Caco-2 (cell line): ENCODE data around the gene ACOX3. TPM values are rescaled to one million over a fixed set of nuclear protein-coding genes. Genes with fewer than 3 reads are reported as not detected.

Experiments used
- BruUV-seq: library from RNA; stranded (reverse); fragments of 400-500 nt; replicated peaks from 2 replicates; lab custom pipeline; 2021; lab: Mats Ljungman, UMichigan
- CTCF ChIA-PET: fragments of 300-600 bp; sonication (Branson Sonifier 250); formaldehyde crosslinking; loops from one replicate; lab custom pipeline; 2022; ENCODE audit warnings: antibody characterized with exemption; lab: Charles Lee
- POLR2A ChIA-PET: fragments of 300-600 bp; sonication (Branson Sonifier 250); formaldehyde crosslinking; loops from one replicate; lab custom pipeline; 2022; ENCODE audit warnings: antibody characterized with exemption; lab: Charles Lee
- DNase-seq, 2 experiments: peaks; one replicate each; pipeline versions ENCODE4 v3.0.0 to v3.0.0-alpha.2; 2020 to 2022
- H3K27me3 ChIP-seq: replicated peaks from 2 replicates; pipeline ENCODE4 v1.6.0; 2011; ENCODE audit warnings: low read length; ENCODE audit not compliant: control insufficient read depth, insufficient read depth
- H3K36me3 ChIP-seq: 2 replicates; pipeline ENCODE4 v1.5.1; 2011; ENCODE audit warnings: low read length; ENCODE audit not compliant: control insufficient read depth, insufficient read depth
- H3K4me1 ChIP-seq: fragments of 250-450 bp; sonication (Bioruptor Pico); 2 replicates; pipeline ENCODE4 v1.5.1; 2020; ENCODE audit warnings: mild to moderate bottlenecking
- H3K4me3 ChIP-seq: 2 replicates; pipeline ENCODE4 v1.5.1; 2011; ENCODE audit warnings: low read depth, mild to moderate bottlenecking, control low read depth, low read length
- H3K9me3 ChIP-seq: fragments of 250-450 bp; sonication (Bioruptor Pico); 2 replicates; pipeline ENCODE4 v1.5.1; 2020; ENCODE audit warnings: mild to moderate bottlenecking, moderate library complexity
- H3K27ac Mint-ChIP-seq: one replicate; pipeline ENCODE4 v1.8.0; 2022; ENCODE audit warnings: mixed read lengths; ENCODE audit not compliant: unreplicated experiment
- H3K27me3 Mint-ChIP-seq: one replicate; pipeline ENCODE4 v1.8.0; 2022; ENCODE audit warnings: mixed read lengths; ENCODE audit not compliant: insufficient read depth, unreplicated experiment
- H3K36me3 Mint-ChIP-seq: one replicate; pipeline ENCODE4 v1.8.0; 2022; ENCODE audit warnings: mild to moderate bottlenecking, mixed read lengths; ENCODE audit not compliant: insufficient read depth, unreplicated experiment
- H3K4me1 Mint-ChIP-seq: one replicate; pipeline ENCODE4 v1.8.0; 2022; ENCODE audit warnings: low read depth, mixed read lengths; ENCODE audit not compliant: unreplicated experiment
- H3K4me3 Mint-ChIP-seq: one replicate; pipeline ENCODE4 v1.8.0; 2022; ENCODE audit warnings: mild to moderate bottlenecking, moderate library complexity, mixed read lengths; ENCODE audit not compliant: unreplicated experiment
- H3K9me3 Mint-ChIP-seq: one replicate; pipeline ENCODE4 v1.8.0; 2022; ENCODE audit warnings: mixed read lengths; ENCODE audit not compliant: unreplicated experiment
- intact Hi-C: fragments of 100-400 bp; cut with micrococcal nuclease; formaldehyde crosslinking; loops from one replicate; pipeline ENCODE4 v1.10.0; 2022; ENCODE audit not compliant: unreplicated experiment
- total RNA-seq: library from RNA; stranded (reverse); gene quantifications from 2 replicates; pipeline ENCODE4 v1.2.3, GENCODE V29; 2022
- TF ChIP-seq, protein P1 (sequence below), 2 experiments: fragments of 200-600 bp in 1 of 2; IDR thresholded peaks; 1 replicate in 1 of 2; 2 replicates in 1 of 2; pipeline versions ENCODE4 v1.5.1 to v1.8.0; 2011 to 2022; ENCODE audit warnings: antibody characterized with exemption in 1 of 2, control low read depth in 1 of 2, inconsistent platforms in 1 of 2, low read depth in 1 of 2, low read length in 1 of 2, mild to moderate bottlenecking in 1 of 2, moderate library complexity in 1 of 2; ENCODE audit not compliant: insufficient read depth in 1 of 2, severe bottlenecking in 1 of 2, unreplicated experiment in 1 of 2

The ACOX3 gene
- total RNA-seq, 1 experiment from 2014 or later: 11.5 TPM

DNA sequence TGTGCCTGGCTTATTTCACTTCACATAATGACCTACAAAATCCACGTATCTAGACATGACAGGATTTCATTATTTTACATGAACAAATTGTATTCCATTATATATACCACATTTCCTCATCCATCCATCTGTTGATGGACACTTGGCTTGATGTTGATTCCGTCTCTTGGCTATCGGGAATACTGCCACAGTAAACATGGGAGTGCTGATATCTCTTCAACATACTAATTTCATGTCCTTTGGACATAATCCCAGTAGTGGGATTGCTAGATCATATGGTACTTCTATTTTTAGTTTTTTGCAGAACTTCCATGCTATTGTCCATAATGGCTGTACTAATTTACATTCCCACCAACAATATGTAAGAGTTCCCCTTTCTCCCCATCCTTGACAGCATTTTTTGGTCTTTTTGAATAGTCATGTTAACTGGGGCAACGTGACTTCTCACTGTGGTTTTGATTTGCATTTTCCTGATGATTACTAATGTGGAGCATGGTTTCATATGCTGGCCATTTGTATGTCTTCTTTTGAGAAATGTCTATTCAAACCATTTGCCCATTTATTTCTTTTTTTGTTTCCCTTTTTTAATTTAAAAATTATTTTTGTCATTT, 102.1 kb downstream of the ACOX3 start:
- H3K9me3 Mint-ChIP-seq: peaks cover 15% of the 10 kb centered on the region
- H3K4me1 Mint-ChIP-seq: peaks cover 7% of the 10 kb centered on the region
- TF ChIP-seq, protein P1, sequence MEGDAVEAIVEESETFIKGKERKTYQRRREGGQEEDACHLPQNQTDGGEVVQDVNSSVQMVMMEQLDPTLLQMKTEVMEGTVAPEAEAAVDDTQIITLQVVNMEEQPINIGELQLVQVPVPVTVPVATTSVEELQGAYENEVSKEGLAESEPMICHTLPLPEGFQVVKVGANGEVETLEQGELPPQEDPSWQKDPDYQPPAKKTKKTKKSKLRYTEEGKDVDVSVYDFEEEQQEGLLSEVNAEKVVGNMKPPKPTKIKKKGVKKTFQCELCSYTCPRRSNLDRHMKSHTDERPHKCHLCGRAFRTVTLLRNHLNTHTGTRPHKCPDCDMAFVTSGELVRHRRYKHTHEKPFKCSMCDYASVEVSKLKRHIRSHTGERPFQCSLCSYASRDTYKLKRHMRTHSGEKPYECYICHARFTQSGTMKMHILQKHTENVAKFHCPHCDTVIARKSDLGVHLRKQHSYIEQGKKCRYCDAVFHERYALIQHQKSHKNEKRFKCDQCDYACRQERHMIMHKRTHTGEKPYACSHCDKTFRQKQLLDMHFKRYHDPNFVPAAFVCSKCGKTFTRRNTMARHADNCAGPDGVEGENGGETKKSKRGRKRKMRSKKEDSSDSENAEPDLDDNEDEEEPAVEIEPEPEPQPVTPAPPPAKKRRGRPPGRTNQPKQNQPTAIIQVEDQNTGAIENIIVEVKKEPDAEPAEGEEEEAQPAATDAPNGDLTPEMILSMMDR (IDR thresholded peaks at IDR 0.05; ENCODE audit: insufficient read depth in 1 of 2, low read depth in 1 of 2, low read length in 1 of 2, severe bottlenecking in 1 of 2, unreplicated experiment in 1 of 2): no peak
- ChIA-PET CTCF (no interaction called here), POLR2A (no interaction called here)
- H3K27ac Mint-ChIP-seq: no peak overlapping the region
- H3K27me3 Mint-ChIP-seq: no peaks in the 10 kb centered on the region
- Histone ChIP-seq H3K4me3 (no peak overlapping the region), H3K36me3 (no peaks in the 10 kb centered on the region), H3K27me3 (no peaks in the 10 kb centered on the region), H3K9me3 (no peaks in the 10 kb centered on the region), H3K4me1 (no peaks in the 10 kb centered on the region)
- intact Hi-C loops: no loop called here
- DNase-seq: no peak
- H3K4me3 Mint-ChIP-seq: no peak overlapping the region
- no peaks in the 10 kb centered on the region for H3K36me3 Mint-ChIP-seq
- no TSS peak for BruUV-seq

DNA sequence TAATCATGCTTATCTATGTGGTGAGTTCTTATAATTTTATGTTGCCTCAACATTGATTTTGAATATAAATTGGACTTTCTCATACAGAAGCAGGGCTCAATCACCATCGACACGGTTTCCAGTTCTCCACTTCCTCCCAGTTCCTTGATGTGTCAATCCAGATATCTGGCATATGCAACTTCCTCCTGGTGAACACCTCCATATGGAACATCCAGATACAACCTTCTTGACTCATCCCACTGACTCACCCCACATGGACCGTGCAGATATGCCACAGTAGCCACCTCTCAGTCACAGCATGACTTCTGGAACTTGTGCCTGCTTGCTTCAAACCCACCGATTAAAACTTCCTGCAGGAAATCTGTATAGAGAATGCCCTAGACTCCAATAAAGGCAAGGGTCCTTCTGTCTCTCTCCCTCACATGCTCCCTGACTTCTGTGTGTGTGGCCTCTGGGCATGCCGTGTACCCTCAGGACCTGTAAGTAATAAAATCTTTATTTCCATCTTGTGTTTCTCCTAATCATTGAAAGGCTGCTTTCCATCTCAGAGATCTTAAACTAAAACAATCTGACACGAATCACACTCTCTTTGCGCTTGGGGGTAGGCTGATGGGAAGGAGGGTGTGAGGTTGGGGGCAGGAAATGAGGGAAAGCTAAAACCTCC, 104.0 kb downstream of the ACOX3 start:
- Mint-ChIP-seq H3K4me3 (no peak overlapping the region), H3K9me3 (peaks cover 15% of the 10 kb centered on the region), H3K27ac (no peak overlapping the region), H3K4me1 (no peaks in the 10 kb centered on the region), H3K36me3 (no peaks in the 10 kb centered on the region), H3K27me3 (no peaks in the 10 kb centered on the region)
- BruUV-seq: no TSS peak
- TF ChIP-seq, protein P1 (IDR thresholded peaks at IDR 0.05; ENCODE audit: insufficient read depth in 1 of 2, low read depth in 1 of 2, low read length in 1 of 2, severe bottlenecking in 1 of 2, unreplicated experiment in 1 of 2): no peak
- Histone ChIP-seq H3K4me1 (no peaks in the 10 kb centered on the region), H3K4me3 (no peak overlapping the region), H3K9me3 (no peaks in the 10 kb centered on the region), H3K27me3 (no peaks in the 10 kb centered on the region), H3K36me3 (no peaks in the 10 kb centered on the region)
- no peak for DNase-seq
- POLR2A ChIA-PET: no interaction called here
- CTCF ChIA-PET: no interaction called here
- intact Hi-C loops: no loop called here

DNA sequence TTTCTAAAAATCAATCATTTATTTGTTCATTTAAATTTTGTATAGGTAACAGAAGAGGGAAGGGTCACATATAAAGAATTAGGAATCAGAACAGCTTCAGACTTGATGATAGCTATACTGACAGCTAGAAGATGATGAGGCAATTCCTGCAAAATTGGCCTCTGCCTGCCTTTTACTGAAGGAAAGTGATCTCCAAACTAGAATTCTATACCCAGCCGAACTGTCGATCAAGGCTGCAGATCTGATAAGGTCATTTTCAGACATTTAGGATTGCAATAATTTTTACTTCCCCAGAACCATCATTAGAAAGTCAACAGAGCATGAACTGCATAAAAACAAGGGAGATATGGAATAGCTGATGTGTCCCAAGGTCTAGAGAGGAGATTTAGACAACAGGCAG, 104.7 kb downstream of the ACOX3 start:
- CTCF ChIA-PET: no interaction called here

More for the DNA sequence above, 104.7 kb downstream of the ACOX3 start:
- H3K36me3 Mint-ChIP-seq: no peaks in the 10 kb centered on the region
- Histone ChIP-seq H3K27me3 (no peaks in the 10 kb centered on the region), H3K4me1 (no peaks in the 10 kb centered on the region), H3K9me3 (no peaks in the 10 kb centered on the region), H3K4me3 (no peak overlapping the region), H3K36me3 (no peaks in the 10 kb centered on the region)
- TF ChIP-seq, protein P1 (IDR thresholded peaks at IDR 0.05; ENCODE audit: insufficient read depth in 1 of 2, low read depth in 1 of 2, low read length in 1 of 2, severe bottlenecking in 1 of 2, unreplicated experiment in 1 of 2): no peak
- H3K27me3 Mint-ChIP-seq: no peaks in the 10 kb centered on the region
- no TSS peak for BruUV-seq
- H3K4me1 Mint-ChIP-seq: no peaks in the 10 kb centered on the region
- intact Hi-C loops: no loop called here
- DNase-seq: no peak
- no peak overlapping the region for H3K27ac Mint-ChIP-seq
- POLR2A ChIA-PET: no interaction called here
- no peak overlapping the region for H3K4me3 Mint-ChIP-seq
- H3K9me3 Mint-ChIP-seq: peaks cover 15% of the 10 kb centered on the region
